HG03442 (cell line): ENCODE data around the gene STXBP5L.
"Not testable (repeated sequence)": the region's sequence is repeated elsewhere in the genome, so short reads cannot be mapped to it uniquely, and the experiment has no call there.

Source experiments
- ATAC-seq: cut with Tn5 transposase; IDR thresholded peaks from one replicate; pipeline ENCODE4 v1.9.1; 2021; ENCODE audit warnings: mild to moderate bottlenecking, moderate library complexity; ENCODE audit not compliant: unreplicated experiment

Gene STXBP5L

GRCh38 chr3:121414924-121415323 lies 506.9 kb downstream of the STXBP5L start:
- ATAC-seq: no peak

GRCh38 chr3:121418182-121418581 lies 510.2 kb downstream of the STXBP5L start:
- ATAC-seq: no peak

DNA sequence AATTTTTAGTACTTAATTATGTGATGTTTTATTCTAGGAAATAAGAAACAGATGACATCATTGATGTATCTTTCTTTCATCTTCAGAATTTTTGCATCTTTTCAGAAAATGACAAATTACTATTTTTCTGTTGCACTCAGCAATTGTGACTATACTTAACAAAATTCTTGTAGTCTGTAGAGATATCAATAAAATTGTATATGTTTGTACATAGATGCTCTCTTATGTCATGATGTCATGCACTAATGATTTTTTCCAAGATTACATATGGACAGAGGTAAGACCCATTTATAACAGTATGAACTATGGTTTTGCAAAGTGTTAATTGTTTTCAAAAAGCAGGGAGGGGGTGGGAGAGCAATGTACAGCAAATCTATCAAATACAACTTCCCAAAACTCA lies 516.5 kb downstream of the STXBP5L start:
- ATAC-seq: no peak

DNA sequence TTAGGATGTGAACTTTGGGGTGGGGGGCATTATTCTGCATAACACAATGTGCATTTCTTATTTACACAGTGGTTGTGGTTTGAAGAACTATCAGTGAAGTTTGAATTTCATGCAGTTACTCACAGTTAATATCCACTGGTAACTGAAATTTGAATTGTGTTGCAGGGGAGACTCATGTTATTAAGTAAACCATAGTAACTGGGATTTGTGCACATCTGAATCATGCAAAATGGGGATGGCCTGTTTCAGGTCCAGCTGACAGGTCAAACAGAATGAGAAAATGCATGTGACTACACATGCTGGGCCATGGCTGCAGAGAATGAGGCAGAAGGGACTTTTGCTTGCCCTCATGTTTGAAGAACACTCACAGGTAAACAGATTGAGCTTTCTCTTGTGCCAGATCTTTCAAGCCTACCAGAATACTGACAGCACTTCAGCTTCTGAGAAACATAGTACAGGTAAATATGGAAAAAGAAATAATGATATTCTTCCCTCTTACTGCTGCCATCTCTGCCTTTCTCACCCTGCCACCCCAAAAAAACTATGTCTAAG lies 522.7 kb downstream of the STXBP5L start:
- ATAC-seq: no peak

GRCh38 chr3:121431726-121432517 lies 523.9 kb downstream of the STXBP5L start:
- peak; percentile 95 for ATAC-seq

- ATAC-seq: no peak
Measured at GRCh38 chr3:121436074-121436473, 528.1 kb downstream of the STXBP5L start.

DNA sequence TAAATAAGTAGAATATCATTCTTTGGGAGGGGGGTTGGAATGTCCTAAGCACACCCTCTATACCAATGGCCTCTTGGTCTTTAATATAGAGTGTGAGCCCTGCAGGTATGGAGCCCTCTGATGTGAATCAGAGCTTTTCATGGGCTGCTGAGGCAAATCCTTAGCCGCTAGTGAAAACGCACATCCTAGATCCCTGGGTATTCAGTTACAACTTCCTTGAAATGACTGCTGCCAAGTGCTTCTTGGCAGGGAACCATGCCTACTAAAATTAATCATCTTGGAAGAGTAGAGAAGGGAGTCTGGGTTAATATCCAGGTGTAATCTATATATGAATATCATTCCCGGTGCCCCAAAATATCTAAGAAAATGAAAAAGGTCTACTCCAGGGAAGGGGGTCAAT lies 528.6 kb downstream of the STXBP5L start:
- no peak for ATAC-seq

GRCh38 chr3:121443456-121443855 lies 535.5 kb downstream of the STXBP5L start:
- ATAC-seq: no peak

DNA sequence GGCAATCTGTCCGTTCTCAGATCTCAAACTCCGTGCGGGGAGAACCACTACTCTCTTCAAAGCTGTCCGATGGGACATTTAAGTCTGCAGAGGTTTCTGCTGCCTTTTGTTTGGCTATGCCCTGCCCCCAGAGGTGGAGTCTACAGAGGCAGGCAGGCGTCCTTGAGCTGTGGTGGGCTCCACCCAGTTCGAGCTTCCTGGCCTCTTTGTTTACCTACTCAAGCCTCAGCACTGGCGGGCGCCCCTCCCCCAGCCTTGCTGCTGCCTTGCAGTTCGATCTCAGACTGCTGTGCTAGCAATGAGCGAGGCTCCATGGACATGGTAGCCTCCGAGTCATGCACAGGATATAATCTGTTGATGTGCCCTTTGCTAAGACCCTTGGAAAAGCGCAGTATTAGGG lies 543.7 kb downstream of the STXBP5L start:
- ATAC-seq: not testable (repeated sequence)

DNA sequence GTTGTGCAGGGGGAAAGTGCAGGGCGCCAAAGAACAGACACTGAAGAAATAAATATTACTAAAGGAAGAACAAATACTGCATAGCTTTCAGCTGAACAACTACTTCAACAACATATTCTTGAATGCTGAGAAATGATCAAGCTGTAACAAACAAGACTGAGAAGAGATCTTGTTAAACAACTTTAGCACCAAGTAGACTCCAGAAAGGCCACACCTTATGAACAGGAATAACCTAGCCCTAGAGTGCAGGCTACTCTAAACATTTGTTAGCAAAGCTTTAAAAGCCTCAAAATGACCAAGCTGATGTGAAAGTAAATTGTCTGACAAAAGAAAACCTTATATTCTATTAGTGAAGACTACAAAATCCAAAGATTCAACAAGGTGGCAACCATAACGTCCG lies 554.6 kb downstream of the STXBP5L start:
- ATAC-seq: no peak

GRCh38 chr3:121463745-121464144 lies 555.7 kb downstream of the STXBP5L start:
- ATAC-seq: no peak

DNA sequence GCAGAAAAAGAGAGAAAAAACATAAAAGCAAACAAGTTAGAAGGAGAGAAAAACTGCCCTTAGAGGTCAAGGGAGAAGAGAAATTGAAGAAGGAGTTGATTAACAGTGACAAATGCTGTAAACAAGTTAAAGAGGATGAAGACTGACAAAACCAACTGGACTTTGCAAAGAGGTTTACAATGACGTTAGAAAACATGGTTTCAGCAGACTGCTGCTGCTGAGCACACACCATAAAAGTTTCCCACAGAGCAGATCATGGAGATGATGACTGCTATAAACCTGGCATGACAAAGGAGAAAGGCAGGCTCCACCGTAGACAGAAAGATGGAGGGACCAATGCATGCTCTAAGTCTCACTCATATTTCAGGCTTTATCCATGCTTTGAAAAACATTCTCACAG lies 559.1 kb downstream of the STXBP5L start:
- ATAC-seq: no peak

DNA sequence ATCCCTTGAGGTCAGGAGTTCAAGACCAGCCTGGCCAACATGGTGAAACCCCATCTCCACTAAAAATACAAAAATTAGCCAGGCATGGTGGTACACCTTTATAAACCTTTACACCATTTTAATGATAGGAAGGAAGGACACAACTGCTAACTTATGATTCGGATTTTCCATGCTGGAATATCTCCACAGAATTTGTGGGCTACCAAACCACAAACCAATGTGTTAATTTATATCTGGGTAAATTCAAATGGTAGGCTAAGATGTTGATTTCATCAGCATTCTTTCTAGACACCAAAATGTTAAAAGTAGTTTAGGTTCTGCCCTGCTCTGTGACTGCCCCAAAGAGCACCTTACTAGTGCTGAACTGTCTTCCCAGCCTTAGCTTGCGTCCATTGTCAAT lies 565.0 kb downstream of the STXBP5L start:
- no peak for ATAC-seq
